Measurements from ENCODE around the gene DEFB123.

GRCh38 chr20:31489152-31489551 is 48.7 kb downstream of the DEFB123 start:
- TF ChIP-seq POLR2AphosphoS5 (IDR thresholded peaks at IDR 0.05; ENCODE audit: low read depth, low read length) (no peak), POLR2A (IDR thresholded peaks at IDR 0.05; ENCODE audit: low read depth, low read length) (no peak), TAF1 (IDR thresholded peaks at IDR 0.05; ENCODE audit: low read depth, low read length) (no peak), POU2F2 (IDR thresholded peaks at IDR 0.05; ENCODE audit: low read depth, low read length) (no peak), SPI1 (IDR thresholded peaks at IDR 0.05; ENCODE audit: low read depth, low read length) (no peak), PAX5 (IDR thresholded peaks at IDR 0.05; ENCODE audit: insufficient read depth, low read length, severe bottlenecking) (no peak)
